ENCODE measurements around the gene SSH2. TPM values are rescaled to one million over a fixed set of nuclear protein-coding genes. Genes with fewer than 3 reads are reported as not detected.
"Not testable (repeated sequence)": the region's sequence is repeated elsewhere in the genome, so short reads cannot be mapped to it uniquely, and the experiment has no call there.

The SSH2 gene
- total RNA-seq, 2 donors from 2014 or later: 28.1 to 28.2 TPM

DNA sequence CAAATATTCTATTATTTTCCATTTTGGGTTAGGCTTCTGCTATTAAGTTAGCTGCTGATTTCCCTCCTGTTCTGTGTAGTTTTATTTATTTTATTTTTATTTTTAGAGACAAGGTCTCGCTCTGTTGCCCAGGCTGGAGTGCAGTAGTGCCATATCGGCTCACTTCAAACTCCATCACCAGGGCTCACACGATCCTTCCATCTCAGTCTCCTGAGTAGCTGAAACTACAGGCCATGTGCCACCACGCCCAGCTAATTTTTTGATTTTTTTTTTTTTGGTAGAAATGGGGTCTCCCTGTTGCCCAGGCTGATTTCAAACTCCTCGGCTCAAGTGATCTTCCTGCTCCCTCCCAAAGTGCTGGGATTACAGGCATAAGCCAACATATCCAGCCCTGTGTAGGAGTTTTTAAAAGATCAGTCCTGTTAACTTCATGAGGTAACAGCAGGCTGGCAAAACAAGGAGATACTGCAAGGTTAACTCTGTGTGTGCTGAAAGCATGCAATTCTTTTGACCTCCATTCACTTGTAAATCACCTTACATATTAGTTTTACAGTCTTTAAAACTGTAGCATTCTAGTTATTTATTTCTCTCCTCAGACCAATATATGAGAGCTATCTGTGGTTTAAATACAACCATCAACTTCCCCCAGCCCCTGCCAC is 63.2 kb downstream of the SSH2 start:
- no peak for DNase-seq
- Histone ChIP-seq H3K27ac (no peak overlapping the region), H3K27me3 (no peaks in the 10 kb centered on the region), H3K4me3 (no peak overlapping the region), H3K9me3 (no peaks in the 10 kb centered on the region), H3K4me1 (no peaks in the 10 kb centered on the region), H3K36me3 (no peaks in the 10 kb centered on the region), H3K9ac (ENCODE audit: low read depth in 2 of 2, low read length in 2 of 2) (no peak overlapping the region)
- TF ChIP-seq, protein P1, sequence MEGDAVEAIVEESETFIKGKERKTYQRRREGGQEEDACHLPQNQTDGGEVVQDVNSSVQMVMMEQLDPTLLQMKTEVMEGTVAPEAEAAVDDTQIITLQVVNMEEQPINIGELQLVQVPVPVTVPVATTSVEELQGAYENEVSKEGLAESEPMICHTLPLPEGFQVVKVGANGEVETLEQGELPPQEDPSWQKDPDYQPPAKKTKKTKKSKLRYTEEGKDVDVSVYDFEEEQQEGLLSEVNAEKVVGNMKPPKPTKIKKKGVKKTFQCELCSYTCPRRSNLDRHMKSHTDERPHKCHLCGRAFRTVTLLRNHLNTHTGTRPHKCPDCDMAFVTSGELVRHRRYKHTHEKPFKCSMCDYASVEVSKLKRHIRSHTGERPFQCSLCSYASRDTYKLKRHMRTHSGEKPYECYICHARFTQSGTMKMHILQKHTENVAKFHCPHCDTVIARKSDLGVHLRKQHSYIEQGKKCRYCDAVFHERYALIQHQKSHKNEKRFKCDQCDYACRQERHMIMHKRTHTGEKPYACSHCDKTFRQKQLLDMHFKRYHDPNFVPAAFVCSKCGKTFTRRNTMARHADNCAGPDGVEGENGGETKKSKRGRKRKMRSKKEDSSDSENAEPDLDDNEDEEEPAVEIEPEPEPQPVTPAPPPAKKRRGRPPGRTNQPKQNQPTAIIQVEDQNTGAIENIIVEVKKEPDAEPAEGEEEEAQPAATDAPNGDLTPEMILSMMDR (IDR thresholded peaks at IDR 0.05): no peak
- intact Hi-C loops (cut with DNase I): no loop called here

DNA sequence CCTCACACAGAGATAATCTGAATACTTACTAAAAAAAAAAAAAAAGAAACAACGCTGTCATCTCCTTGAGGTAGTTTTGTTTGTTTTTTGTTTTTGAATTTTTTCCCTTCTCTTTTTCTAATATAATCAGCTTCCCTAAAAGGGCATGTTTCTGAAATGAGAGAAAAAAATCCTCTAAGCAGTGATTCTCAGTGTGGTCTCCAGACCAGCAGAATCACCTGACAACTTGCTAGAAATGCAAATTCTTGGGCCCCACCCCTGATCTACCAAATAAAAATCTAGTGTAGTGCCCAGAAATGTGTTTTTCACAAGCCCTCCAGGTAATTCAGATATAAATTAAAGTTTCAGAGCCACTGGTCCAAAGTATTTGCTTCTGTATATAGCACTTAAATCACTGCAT is 65.4 kb downstream of the SSH2 start:
- TF ChIP-seq, protein P1 (IDR thresholded peaks at IDR 0.05): no peak
- Histone ChIP-seq H3K4me3 (no peak overlapping the region), H3K27me3 (no peaks in the 10 kb centered on the region), H3K4me1 (no peaks in the 10 kb centered on the region), H3K9me3 (no peaks in the 10 kb centered on the region), H3K27ac (no peak overlapping the region), H3K36me3 (no peaks in the 10 kb centered on the region), H3K9ac (ENCODE audit: low read depth in 2 of 2, low read length in 2 of 2) (no peak overlapping the region)
- intact Hi-C loops (cut with DNase I): no loop called here
- no peak for DNase-seq

DNA sequence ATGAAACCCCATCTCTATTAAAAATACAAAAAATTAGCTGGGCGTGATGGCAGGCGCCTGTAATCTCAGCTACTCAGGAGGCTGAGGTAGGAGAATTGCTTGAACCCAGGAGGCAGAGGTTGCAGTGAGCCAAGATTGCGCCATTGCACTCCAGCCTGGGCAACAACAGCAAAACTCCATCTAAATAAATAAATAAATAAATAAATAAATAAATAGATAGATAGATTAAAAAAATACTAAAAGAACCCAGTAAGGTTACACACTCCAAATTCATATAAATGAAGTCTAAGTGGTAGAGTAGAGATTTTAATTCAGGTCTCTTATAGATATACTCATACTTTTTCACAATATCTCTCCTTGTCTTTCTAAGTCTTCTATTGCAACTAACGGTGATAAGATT is 65.9 kb downstream of the SSH2 start:
- H3K4me1 ChIP-seq; DNase-seq; intact Hi-C loops (cut with DNase I); H3K27me3 ChIP-seq; H3K27ac ChIP-seq; H3K9me3 ChIP-seq; H3K36me3 ChIP-seq; H3K4me3 ChIP-seq; H3K9ac ChIP-seq (ENCODE audit: low read depth in 2 of 2, low read length in 2 of 2): not testable (repeated sequence)

DNA sequence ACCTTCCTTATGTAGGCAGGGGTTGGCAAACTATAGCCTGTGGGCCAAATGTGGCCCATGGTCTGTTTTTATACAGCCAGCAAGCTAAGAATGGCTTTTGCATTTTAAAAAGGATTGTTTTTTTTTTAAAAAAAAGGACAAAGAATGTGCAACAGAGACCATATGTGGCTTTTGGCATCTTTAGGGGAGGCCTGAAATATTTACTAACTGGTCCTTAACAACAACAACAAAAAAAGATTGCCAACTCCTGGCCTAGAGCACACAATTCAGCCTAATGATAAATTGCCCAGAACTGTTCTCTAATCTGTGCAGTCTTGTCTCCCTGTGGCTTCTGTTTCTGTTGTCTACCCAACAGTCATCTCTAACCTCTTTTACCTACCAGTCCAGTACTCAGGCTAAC is 67.1 kb downstream of the SSH2 start:
- Histone ChIP-seq H3K27ac (no peak overlapping the region), H3K9me3 (no peaks in the 10 kb centered on the region), H3K9ac (ENCODE audit: low read depth in 2 of 2, low read length in 2 of 2) (no peak overlapping the region), H3K36me3 (no peaks in the 10 kb centered on the region), H3K4me3 (no peak overlapping the region), H3K27me3 (no peaks in the 10 kb centered on the region), H3K4me1 (no peaks in the 10 kb centered on the region)
- TF ChIP-seq, protein P1 (IDR thresholded peaks at IDR 0.05): no peak
- intact Hi-C loops (cut with DNase I): no loop called here
- DNase-seq: no peak

DNA sequence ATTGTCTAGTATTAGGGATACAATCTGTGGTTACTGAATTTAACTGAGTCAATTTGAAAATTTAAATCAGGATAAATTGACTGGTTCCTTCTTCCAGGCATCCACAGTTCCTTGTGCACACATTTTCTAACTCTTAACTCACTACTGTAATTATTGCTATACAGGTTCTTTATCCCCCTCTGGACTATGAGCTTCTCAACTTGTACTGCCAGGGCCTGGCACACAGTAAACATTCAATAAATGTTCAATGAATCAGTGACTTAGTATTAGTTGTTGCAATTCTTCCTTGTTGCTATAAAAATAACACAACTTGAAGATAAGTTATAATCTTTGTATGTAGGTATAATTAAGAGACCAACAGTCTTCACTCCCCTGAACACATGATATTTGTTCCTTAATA is 67.9 kb downstream of the SSH2 start:
- H3K9me3 ChIP-seq: no peaks in the 10 kb centered on the region
- TF ChIP-seq, protein P1 (IDR thresholded peaks at IDR 0.05): no peak
- intact Hi-C loops (cut with DNase I): no loop called here
- no peaks in the 10 kb centered on the region for H3K27me3 ChIP-seq
- no peaks in the 10 kb centered on the region for H3K4me1 ChIP-seq
- no peaks in the 10 kb centered on the region for H3K36me3 ChIP-seq
- no peak for DNase-seq
- H3K27ac ChIP-seq: no peak overlapping the region
- no peak overlapping the region for H3K4me3 ChIP-seq
- no peak overlapping the region for H3K9ac ChIP-seq (ENCODE audit: low read depth in 2 of 2, low read length in 2 of 2)

DNA sequence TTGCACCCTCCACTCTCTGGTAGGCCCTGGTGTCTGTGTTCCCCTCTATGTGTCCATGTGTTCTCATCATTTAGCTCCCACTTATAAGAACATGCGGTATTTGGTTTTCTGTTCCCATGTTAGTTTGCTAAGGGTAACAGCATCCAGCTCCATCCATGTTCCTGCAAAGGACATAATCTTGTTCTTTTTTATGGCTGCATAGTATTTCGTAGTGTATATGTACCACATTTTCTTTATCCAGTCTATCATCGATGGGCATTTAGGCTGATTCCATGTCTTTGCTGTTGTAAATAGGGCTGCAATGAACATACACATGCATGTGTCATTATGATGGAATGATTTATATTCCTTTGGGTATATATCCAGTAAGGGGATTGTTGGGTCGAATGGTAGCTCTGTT is 70.6 kb downstream of the SSH2 start:
- H3K27ac ChIP-seq; H3K36me3 ChIP-seq; H3K9ac ChIP-seq (ENCODE audit: low read depth in 2 of 2, low read length in 2 of 2); intact Hi-C loops (cut with DNase I); H3K9me3 ChIP-seq; H3K4me1 ChIP-seq; H3K4me3 ChIP-seq; DNase-seq; H3K27me3 ChIP-seq: not testable (repeated sequence)
